HG03045 (cell line): ENCODE results near the gene FRMPD2.
"Not testable (repeated sequence)": the region's sequence is repeated elsewhere in the genome, so short reads cannot be mapped to it uniquely, and the experiment has no call there.

Experiments used
- ATAC-seq: cut with Tn5 transposase; IDR thresholded peaks from one replicate; pipeline ENCODE4 v1.9.1; 2021; ENCODE audit warnings: mild to moderate bottlenecking, moderate library complexity; ENCODE audit not compliant: unreplicated experiment

FRMPD2 gene

DNA sequence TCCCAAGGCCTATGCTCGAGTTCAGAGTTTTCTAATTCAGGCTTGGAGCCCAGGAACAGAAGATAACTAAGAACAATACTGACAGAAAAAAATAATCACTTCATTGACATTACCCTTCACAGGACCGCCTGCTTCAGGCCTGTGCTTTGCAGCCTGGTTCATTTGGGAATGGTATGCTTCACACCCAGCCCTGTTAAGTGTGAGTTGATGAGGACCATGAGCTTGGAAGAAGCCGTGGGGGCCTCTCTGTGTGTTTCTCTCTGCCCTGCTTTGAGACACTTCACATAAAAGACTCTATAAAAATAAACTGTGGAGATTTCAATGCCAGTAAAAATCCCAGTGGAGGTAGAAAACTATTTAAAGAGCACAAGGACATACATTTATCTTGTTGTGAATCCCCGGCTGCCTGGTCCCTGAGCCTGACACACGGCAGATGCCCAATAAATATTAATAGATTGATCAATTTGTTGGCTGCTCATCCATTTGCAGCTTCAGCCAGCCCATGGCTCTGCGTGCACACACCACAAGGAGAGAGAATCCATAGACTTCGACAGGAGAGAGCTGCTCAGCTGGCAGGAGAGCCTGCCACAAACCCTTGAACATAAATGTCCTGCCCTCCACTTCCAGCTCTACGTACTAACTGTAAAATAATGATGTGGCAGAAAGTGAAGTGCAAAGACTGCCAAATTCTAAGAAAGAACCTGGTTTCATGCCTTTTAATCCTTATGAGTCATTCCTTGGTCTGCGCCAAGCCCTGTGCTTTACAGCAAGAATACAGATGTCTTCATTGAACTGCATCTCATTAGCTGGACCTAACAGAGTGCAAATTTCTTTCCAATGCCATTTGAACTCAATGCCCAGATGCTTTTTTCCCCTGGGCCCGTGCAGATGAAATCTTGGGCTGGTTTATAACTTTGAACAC is 130.5 kb downstream of the FRMPD2 start:
- not testable (repeated sequence) for ATAC-seq

DNA sequence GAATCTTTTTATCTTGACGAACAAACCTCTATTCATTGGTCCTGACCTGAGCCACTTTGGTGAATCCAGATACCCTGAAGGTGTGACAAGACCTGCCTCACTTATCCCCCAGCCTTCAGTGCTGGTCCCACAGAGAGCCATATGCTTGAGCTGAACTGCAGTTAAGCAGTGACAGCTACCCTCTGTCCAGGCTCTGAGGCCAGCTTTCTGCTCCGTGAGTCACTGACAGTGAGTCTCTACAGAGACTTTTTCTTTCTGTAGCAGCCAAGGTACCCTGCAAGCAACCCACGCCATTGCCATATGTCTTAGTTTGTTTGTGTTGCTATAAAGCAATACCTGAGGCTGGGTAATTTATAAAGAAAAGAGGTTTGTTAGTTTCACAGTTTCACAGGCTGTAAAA is 133.5 kb downstream of the FRMPD2 start:
- ATAC-seq: not testable (repeated sequence)

GRCh38 chr10:48139953-48140850 is 134.3 kb downstream of the FRMPD2 start:
- ATAC-seq: not testable (repeated sequence)

DNA sequence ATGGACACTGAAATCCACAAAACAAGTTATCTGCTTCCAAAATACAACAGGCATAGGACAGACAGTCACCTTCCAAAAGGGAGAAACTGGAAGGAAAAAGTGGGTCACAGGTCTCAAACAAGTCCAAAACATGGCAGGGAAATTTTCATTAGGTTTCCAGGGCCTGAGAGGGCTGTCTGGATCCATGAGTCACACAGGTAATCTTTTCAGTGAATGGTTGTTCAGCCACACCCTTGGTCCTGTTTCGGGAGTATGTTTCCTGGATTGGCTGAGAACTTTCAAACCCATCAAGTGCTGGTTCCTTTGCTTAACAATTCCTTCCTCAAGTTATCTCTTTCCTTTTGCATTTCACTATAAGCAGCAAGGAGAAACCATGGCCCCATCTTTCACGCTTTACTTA is 145.5 kb downstream of the FRMPD2 start:
- ATAC-seq: not testable (repeated sequence)

DNA sequence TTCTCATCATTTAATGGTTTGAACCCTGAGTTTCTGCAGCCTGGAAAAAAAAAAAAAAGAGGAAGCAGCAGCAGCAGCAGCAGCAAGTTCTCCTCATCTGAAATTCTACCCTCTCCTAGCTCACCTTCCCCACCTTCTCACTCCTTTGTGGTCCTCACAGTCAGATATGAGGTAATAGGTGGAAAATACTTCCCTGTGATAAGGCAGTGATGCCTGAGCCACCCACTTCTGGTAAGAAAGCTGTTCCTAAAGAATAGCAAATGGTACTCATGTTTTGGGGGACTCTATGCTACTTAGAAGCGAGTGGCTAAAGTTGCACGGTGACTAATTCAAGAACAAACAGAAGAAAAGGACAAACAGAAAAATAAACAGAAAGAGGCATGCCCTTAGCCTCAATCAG is 148.2 kb downstream of the FRMPD2 start:
- not testable (repeated sequence) for ATAC-seq

DNA sequence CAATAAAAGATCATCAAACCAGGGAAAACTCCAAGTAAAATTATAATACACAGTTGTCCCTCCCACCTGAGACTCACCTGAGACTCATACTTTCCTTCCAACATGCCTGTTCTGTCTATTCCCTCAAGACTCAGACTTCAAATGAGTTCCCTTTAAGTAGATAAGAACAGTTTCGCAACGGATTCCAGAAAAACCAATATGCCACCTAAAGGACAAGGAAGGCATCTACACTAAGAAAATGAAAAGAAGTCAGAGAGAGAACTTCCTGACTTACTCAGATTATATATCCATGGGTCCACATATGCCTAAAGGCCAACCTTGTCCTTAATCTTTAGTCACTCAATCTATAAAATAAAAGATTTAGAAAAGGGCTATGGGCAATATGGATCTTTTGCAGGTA is 148.9 kb downstream of the FRMPD2 start:
- ATAC-seq: not testable (repeated sequence)

GRCh38 chr10:48122618-48123017 is 151.9 kb downstream of the FRMPD2 start:
- not testable (repeated sequence) for ATAC-seq

GRCh38 chr10:48110277-48110676 is 164.2 kb downstream of the FRMPD2 start:
- not testable (repeated sequence) for ATAC-seq
